ENCODE results near the gene TREM1.

Gene TREM1

DNA sequence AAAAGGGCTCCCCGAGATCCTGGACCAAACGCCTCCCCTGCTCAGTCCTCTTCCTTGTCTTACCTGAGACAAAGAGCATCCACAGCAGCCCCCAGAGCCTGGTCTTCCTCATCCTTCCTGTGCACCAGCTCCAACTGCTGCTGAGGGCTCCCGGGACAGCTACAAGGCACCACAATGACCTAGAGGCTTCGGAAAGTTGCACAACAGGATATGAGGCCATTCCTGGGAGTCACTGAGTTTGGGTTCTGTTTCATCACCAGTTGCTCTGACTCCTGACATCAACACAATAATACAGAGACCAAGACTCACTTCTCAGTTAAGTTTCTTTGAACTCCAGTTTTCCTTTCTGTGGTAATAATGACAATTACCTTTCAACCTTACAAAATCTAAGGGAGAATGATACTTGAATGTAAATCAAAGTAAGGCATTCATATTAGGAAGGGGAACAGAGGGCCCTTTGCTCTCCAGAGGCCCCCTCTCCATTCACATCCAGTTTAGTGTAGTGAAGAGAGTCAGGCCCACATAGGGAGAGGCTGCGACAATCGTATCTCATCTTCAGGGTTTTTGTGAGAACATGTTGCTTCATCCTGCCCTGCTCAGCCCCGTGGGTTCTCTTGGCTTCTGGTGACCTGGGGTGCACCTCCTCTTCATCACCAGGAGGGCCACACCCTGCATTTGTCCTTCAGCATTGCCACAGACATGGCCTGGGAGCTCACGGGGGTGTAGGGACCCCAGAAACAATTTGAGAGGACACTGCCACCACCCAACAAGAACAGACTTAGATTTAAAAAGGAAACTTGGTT is at the start of gene TREM1:
TSS of gene TREM1 (minus strand) at position 139 of the 803 bp plus-strand sequence. CDS start at position 112, 27 bp downstream.
- in situ Hi-C loops (cut with MboI; ENCODE audit: low sequenced_read_pairs), result no loop called here

DNA sequence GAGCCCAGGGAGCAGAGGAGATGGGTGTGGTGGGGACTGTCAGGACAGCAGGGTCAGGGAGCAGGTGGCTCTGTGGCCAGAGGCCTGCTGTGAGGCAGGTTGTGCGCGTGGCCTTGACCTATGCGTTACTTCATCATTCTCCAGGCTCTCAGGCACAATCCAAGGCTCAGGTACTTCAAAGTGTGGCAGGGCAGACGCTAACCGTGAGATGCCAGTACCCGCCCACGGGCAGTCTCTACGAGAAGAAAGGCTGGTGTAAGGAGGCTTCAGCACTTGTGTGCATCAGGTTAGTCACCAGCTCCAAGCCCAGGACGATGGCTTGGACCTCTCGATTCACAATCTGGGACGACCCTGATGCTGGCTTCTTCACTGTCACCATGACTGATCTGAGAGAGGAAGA is 49.5 kb upstream of the TREM1 start:
- in situ Hi-C loops (cut with MboI; ENCODE audit: low sequenced_read_pairs), result no loop called here

DNA sequence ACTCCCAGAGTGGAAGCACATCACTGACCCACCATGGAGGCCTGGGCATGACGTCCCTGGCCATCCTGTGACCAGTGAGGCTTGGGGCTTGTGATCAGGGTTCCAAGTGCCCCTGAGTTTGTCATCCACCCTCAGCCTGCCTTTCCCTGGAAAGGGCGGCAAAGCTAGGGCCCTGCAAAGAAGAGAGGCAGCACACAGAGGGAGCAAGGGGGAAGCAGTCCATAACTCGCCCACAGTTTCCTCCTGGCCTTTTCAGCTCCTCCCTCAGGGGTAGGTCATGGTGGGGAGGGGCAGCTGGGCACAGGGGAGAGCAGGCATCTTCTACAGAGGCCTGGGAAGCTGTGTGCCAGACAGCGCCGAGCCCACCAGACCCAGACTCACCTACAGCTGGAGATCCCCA is 48.8 kb upstream of the TREM1 start, which contains the start of gene NCR2:
TSS of gene NCR2 (plus strand) at position 313 of the 400 bp plus-strand sequence. CDS start 269 bp downstream, outside the sequence.
- in situ Hi-C loops (cut with MboI; ENCODE audit: low sequenced_read_pairs), result no loop called here

DNA sequence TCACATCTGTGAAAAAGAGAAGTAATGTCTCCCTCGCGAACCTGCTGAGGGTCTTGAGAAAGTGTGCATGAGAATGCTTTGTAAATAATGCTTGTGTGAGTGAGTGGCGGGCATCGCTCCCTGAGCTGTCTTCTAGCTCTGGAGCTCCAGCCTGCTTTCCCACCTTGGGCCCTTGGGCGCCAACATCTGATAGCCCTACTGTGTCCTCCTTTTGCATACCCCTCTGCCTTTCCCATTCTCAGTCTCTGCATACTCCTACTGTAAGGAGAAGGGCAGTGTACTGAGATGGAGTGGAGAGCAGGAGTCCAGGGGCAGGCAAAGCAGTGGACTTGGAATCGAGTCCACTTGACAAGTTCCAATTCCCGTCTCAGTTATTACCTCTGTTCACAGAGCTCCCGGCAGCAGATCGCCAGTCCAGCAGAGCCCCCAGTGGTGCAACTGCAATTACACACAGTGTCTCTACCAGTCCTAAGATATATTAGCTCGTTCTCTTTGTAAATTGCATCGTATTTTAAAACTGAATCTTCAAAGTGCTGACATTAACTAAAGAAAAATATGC is 48.1 kb upstream of the TREM1 start:
- in situ Hi-C loops (cut with MboI; ENCODE audit: low sequenced_read_pairs), result no loop called here

DNA sequence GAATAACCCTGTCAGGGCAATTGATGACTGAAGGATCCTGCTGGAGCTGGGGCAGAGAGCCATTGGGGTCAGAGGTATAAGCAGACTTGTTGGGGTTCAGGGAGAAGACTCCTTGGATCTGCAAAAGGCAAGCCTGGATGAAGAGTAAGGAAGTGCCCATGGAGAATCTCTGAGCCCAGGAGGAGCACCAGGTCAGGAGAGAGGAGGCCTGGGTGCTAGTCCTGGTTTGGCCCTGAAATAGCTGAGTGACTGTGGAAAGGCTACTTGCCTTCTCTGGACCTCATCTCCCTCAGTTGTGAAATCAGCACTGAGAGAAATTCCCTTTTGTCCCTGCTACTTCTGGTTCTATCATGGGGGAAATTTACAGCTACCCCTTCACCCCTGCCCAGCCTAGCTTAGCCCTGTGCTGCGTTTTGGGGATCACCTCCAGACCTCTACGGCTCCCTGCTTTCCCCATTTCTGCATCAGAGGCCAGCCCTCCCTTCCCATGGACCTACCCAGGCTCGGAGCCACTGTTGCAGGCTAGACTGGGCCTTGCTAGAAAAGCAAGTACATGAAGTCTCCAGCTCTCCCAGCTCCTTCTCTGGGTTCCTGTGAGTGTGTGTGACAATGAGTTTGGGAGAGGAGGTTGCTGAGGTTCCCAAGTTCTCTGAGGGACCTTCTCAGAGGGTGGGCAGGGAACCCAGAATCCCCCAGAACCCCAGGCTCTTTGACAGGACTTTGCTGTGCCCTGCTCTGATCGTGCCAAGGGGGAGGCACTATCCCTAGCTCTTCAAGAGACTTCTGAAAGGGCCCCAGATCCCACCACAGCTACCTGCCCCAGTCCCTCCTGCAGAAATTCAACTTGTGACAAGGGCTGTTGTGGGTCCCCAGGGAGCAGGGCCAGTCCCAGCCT is 46.6 kb upstream of the TREM1 start:
- in situ Hi-C loops (cut with MboI; ENCODE audit: low sequenced_read_pairs), result no loop called here

DNA sequence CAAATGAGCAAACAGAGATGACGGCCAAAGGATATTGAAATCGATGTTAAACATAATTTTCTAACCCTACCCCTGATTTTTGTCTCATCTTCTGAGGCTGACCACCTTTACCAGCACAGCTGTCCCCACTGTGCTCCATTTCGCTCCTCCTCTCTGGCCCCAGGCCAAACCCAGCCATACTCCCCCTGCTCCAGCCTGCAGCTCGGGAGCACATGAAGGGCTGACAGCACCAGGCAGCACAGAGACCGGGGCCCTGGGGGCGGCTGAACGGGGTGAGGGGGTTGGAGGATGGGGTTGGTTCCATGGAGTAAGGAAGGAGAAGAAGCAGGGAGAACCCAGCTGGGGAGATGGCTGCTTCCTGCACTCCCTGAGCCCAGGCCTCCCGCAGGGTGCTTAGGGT is 45.8 kb upstream of the TREM1 start:
- in situ Hi-C loops (cut with MboI; ENCODE audit: low sequenced_read_pairs), result no loop called here

DNA sequence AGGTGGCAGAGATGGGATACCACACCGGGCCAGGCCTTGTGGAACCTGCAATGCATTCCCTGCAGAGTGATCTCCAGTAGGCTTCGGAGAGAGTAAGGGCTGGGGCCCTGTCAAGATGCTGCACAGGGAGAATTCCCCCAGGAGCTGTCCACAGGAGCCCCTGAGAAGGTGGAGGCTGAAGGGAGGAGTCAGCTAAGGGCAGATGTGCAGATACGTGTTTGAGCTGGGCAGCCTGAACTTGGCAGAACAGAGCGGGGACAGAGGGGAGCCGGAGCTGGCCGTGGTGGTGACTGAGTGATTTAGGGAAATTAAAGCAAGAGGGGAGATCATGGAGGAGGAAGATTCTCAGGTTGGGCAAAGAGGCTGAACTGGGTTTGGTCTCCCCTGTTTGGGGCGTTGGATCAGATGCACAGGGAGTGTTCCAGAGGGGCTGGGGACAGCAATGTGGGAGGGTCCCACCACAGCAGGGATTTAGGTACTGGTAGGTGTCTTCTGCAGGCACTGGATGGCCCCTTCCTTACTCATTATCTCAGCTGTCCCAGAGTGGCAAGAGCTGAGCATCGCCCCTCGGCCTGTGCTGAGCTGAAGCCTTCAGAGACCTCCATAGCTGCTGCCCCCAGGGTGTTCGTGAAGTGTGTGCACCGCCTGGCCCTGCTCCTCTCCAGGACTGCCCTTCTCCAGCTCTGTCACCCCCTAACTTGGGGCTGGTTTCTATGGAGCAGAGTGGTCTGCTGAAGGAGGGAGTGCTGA is 45.1 kb upstream of the TREM1 start:
- in situ Hi-C loops (cut with MboI; ENCODE audit: low sequenced_read_pairs), result no loop called here

DNA sequence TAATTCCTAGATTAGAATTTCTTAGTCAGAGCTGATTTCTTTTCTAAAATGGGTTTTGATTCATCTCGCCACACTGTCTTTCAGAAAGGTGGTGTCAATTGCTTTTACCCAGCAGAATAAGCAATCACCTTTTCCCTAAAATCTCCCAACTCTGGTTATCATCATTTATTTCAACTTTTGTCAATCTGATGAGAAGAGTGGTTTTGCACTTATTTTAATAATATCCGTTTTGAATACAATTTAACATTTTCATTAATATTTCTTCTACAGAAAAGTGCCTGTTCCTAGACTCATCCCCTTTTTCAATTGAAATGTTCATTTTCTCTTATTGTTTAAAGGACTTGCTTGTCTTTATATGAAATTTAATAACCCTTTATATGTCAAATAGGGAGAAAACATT is 40.7 kb upstream of the TREM1 start:
- in situ Hi-C loops (cut with MboI; ENCODE audit: low sequenced_read_pairs), result no loop called here

DNA sequence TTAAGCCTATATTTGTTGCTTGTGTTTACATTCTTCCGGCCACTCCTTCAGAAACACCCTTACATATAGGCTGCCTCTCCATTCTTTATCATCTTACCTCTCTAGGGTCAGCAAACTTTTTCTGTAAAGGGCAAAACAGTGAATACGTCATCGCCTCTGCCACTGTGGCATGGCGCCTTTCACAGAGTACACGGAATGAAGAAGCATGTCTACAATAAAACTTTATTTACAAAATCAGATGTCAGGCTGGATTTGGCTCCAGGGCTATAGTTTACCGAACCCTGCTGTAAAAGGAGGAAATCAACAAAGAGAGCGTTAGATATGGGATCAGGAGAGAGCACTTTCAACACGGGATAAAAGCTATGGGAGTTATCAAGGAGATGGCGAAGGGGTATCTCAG is 39.6 kb upstream of the TREM1 start:
- in situ Hi-C loops (cut with MboI; ENCODE audit: low sequenced_read_pairs), result no loop called here

DNA sequence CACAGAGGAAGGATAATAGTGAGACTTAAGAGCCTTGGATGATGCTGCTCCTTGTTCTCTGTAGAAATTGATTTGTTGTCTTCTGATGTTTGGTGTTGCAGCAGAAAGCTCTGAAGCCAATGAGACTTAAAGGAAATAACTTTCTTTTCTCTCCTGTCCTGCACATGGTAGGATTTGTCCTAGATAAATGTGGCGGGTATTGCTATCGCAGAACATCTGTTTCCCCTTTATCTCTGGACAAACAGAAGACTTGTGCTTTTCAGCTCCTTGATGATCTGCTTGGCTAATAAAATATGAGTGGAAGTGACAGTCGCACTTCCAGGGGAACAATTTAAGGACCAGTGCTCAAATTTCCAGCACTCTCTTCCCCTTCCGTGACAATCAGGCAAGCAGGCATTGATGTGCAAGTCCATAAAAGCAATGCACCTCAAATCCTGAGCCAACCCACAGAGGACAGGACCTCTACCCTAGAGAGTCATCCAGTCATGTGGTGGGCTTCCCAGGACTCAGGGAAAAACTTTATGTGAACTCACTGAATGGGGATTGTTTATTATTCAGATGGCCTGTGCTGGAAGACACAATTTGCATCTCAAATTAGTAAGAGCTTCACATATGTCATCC is 39.1 kb upstream of the TREM1 start:
- in situ Hi-C loops (cut with MboI; ENCODE audit: low sequenced_read_pairs), result no loop called here

DNA sequence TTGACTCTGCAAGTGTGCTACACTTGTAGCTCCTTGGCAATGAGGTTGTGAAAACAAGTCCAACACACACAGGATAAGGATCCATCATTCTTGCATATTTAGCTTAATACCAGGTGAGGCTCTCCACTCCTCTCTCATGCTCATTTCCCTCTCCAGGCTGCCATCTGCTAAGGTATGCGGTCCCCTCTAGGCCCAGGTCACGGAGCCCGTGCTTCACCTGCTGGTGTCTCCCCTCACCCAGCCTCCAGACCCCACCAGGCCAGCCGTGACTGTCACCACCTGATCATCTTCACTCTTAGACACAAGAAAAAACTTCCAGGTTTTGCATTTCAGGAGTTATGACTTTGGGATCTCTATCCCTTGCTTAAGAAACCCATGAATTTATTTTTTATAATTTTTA is 34.7 kb upstream of the TREM1 start:
- in situ Hi-C loops (cut with MboI; ENCODE audit: low sequenced_read_pairs), result no loop called here

DNA sequence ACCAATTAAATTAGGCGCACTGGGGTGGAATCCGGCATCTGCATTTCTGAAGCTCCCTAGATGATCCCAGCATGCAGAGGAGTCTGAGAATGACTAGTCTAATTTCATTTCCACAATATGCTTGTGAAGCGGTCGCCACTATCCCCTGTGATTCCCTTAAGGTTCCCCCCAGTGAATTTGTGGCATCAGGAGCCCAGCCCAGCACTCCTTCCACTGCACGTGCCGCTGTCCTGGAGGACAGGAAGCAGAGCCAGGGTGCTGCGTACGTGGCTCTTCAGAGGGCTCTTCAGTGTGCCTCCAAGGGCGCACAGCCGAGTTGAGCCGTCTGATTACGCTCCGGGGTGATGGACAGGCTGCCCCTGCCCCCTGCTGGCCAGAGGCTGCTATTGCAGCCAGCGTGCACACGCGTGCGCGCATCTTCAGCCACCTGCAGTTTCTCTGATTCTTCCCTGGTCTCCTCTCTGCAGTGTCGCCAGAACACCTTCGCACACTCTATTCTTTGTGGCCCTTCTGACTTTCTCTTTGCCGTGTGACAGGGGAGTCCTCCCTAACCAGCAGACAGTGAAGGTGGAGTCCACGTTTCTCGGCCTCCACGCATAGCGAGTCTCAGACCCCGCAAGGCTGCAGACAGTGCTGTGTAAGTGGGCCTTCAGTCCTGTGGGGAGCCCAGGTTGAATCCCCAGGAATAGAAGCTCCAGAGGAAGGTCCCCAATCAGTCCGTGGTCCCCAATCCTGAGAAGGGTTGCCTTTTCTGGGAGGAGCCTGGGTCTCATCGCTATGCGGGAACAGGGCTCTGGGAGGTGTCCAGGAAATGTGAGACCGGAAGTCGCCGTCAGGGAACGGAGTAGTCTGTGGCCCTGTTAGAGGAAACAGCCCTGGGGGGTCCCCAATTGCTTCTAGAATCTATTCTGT is 32.4 kb upstream of the TREM1 start:
- in situ Hi-C loops (cut with MboI; ENCODE audit: low sequenced_read_pairs), result no loop called here

DNA sequence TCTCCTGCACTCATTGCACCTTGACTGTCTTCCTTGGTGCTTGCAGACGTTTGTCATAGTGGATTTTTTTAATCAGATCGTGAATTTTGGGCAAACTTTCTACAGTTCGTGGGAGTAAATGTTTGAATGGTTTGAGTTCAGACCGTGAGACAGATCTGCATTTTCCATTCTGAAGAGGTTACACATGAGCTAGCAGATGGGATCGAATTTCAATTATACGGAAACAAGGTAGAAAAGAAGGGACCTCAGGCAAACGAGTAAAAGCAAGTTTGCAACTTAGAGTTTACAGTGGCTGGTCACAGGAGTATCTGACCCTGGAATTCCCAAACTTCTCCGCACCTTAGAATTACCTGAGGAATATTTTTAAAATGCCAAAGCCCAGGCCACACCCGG is 31.8 kb upstream of the TREM1 start:
- in situ Hi-C loops (cut with MboI; ENCODE audit: low sequenced_read_pairs), result no loop called here

DNA sequence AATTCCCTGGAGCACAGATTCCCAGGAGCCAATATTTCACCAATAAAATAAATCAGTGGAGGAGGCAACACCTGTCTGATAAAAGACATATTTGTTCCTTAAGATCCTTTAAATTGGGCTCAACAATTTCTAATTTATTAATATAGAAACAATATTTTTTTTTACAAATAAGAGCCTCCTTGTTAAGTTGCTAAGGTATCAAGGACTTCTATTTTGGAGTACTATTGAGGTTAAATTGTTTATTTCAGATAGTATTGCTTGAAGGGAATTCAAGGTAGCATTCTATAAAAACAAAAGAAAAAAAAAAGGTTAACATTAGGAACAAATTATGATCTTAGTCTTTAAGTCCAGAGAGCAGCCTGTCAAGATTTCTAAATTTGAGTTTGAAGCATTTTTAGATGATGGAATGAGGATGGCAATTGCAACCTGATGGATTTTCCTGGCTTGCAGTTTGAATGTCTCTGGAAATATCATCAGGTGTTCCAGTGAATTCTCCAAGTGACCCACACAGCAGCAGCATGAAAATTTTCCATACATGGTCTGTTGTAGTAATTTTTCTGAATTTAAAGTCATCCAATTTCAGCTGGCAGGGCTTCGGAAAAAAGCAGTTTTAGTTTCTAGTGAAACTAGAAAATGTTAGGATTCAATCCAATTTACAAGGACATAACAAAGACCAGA is 29.6 kb upstream of the TREM1 start:
- in situ Hi-C loops (cut with MboI; ENCODE audit: low sequenced_read_pairs), result no loop called here

DNA sequence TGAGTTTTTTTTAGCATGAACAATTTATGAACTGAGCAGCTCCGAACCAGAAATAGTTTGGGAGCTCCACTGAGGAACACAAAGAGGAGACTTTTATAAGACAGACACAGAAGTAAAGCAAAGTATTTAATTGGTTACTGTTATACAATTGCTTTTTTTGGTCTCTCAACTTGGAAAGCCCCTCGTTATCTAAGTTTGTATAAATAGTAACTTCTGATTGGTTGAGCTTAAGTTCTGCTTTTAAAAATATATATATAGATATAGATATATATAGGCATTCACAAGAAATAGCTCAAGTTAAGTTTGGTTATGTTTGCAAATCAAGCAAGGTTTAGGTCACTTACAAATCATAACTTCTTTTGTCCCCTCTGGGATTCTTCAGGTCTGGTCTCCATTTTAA is 28.7 kb upstream of the TREM1 start:
- in situ Hi-C loops (cut with MboI; ENCODE audit: low sequenced_read_pairs), result no loop called here

DNA sequence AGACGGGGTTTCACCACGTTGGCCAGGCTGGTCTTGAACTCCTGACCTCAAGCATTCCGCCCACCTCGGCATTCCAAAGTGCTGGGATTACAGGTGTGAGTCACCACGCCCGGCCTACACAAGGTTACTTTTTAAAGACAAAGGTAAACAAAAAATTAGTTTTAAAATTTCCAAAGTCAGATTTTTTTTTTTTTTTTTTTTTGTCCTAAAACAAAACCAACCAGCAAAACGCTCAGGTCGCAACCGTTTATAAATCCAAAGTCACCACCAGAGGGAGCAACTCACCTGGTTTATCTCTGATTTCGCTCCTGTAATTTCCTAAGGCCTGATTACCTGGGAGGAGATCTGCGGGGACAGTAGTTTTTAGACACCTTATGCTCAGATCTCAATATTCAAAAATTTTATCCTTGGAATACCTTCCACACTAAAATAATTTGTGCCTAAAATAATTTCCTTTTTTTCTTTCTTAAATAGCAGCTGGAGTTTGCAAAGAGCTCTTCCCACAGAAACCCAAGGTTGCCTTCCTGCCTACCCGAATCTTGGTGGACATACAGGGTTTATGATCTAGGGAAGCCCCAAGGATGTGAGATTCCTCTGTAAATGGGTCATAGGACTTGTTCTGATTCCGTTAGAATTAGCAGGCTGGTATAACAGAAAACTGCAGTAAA is 19.8 kb upstream of the TREM1 start:
- in situ Hi-C loops (cut with MboI; ENCODE audit: low sequenced_read_pairs), result no loop called here

DNA sequence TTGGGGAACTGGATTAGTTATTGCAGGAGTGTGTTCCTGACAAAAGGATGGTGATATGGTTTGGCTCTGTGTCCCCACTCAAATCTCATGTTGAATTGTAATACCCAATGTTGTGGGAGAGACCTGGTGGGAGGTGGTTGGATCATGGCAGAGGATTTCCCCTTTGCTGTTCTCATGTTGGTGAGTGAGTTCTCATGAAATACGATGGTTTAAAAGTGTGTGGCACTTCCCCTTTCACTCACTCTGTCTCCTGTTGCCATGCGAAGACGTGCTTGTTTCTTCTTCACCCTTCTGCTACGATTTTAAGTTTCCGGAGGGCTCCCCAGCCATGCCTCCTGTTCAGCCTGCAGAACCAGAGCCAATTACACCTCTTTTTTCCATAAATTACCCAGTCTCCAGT is 16.2 kb upstream of the TREM1 start:
- in situ Hi-C loops (cut with MboI; ENCODE audit: low sequenced_read_pairs), result no loop called here

DNA sequence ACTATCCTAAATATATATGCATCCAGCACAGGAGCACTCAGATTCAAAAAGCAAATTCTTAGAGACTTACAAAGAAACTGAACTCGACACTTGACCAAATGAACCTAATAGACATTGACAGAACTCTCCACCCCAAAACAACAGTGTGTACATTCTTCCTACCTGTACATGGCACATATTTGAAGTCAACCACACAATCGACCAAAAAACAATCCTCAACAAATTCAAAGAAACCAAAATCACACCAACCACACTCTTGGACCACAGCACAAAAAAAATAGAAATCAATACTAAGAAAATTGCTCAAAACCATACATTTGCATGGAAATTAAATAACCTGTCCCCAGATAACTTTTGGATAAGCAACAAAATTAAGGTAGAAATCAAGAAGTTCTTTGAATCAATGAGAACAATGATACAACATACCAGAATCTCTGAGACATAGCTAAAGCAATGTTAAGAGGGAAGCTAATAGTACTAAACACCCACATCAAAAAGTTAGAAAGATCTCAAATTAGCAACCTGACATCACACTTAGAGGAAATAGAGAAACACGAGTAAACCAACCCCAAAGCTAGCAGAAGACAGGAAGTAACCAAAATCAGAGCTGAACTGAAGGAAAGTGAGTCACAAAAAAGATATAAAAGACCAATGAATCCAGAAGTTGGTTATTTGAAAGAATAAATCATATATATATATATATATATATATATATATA is 12.5 kb upstream of the TREM1 start:
- in situ Hi-C loops (cut with MboI; ENCODE audit: low sequenced_read_pairs), result no loop called here
